PC-3 (cell line): ENCODE measurements around the gene SMOC2. TPM values are rescaled to one million over a fixed set of nuclear protein-coding genes. Genes with fewer than 3 reads are reported as not detected.

Source experiments
- ATAC-seq: fragments of 200-7000 bp; cut with Tn5 transposase; 2 replicates; pipeline ENCODE4 v1.9.1; 2020; ENCODE audit warnings: mild to moderate bottlenecking, moderate library complexity
- BruUV-seq: library from RNA; stranded (reverse); fragments of 400-500 nt; replicated peaks from 2 replicates; lab custom pipeline; 2021; lab: Mats Ljungman, UMichigan
- CTCF ChIA-PET: fragments of 300-600 bp; sonication (Branson Sonifier 250); formaldehyde crosslinking; loops from one replicate; lab custom pipeline; 2022; ENCODE audit warnings: antibody characterized with exemption; lab: Charles Lee
- POLR2A ChIA-PET: fragments of 300-600 bp; sonication (Branson Sonifier 250); formaldehyde crosslinking; loops from one replicate; lab custom pipeline; 2022; ENCODE audit warnings: antibody characterized with exemption; ENCODE audit not compliant: unreplicated experiment; lab: Charles Lee
- DNase-seq: peaks from one replicate; pipeline ENCODE4 v3.0.0-alpha.2; 2015
- H2AFZ ChIP-seq: fragments of 300-600 bp; sonication (generic); 2 replicates; pipeline ENCODE4 v1.6.0; 2016; ENCODE audit warnings: antibody characterized with exemption, low read length
- H3F3A ChIP-seq: fragments of 300-600 bp; sonication (generic); one replicate; pipeline ENCODE4 v1.6.0; 2017; ENCODE audit warnings: antibody characterized with exemption, low read length, control low read depth, mild to moderate bottlenecking; ENCODE audit not compliant: unreplicated experiment
- H3K27ac ChIP-seq: fragments of 300-600 bp; sonication (generic); 2 replicates; pipeline ENCODE4 v1.5.1; 2016; ENCODE audit warnings: mild to moderate bottlenecking, low read length
- H3K27me3 ChIP-seq: fragments of 300-600 bp; sonication (generic); 2 replicates; pipeline ENCODE4 v1.6.1; 2016; ENCODE audit warnings: low read length, mixed read lengths
- H3K36me3 ChIP-seq: fragments of 300-600 bp; sonication (generic); 2 replicates; pipeline ENCODE4 v1.6.1; 2016; ENCODE audit warnings: low read depth, mixed run types, low read length, mixed read lengths
- H3K4me1 ChIP-seq: fragments of 300-600 bp; sonication (generic); 2 replicates; pipeline ENCODE4 v1.5.1; 2016; ENCODE audit warnings: low read length; ENCODE audit not compliant: insufficient read depth
- H3K4me2 ChIP-seq: fragments of 300-600 bp; sonication (generic); 2 replicates; pipeline ENCODE4 v1.6.0; 2016; ENCODE audit warnings: low read length
- H3K4me3 ChIP-seq: fragments of 300-600 bp; sonication (generic); 2 replicates; pipeline ENCODE4 v1.5.1; 2016; ENCODE audit warnings: mild to moderate bottlenecking, low read length, mixed read lengths
- H3K79me2 ChIP-seq: fragments of 300-600 bp; sonication (generic); 2 replicates; pipeline ENCODE4 v1.6.1; 2017; ENCODE audit warnings: low read length, mixed read lengths
- H3K9ac ChIP-seq: fragments of 300-600 bp; sonication (generic); 2 replicates; pipeline ENCODE4 v1.6.0; 2016; ENCODE audit warnings: mild to moderate bottlenecking, low read length
- H3K9me2 ChIP-seq: fragments of 300-600 bp; sonication (generic); replicated peaks from 2 replicates; pipeline ENCODE4 v1.6.1; 2016; ENCODE audit warnings: mixed run types, low read length, mixed read lengths
- H3K9me3 ChIP-seq: fragments of 300-600 bp; sonication (generic); 2 replicates; pipeline ENCODE4 v1.6.1; 2016; ENCODE audit warnings: low read length, mixed read lengths
- H4K20me1 ChIP-seq: fragments of 300-600 bp; sonication (generic); 2 replicates; pipeline ENCODE4 v1.6.1; 2016; ENCODE audit warnings: low read length, mixed read lengths
- EZH2 ChIP-seq: fragments of 300-600 bp; sonication (generic); IDR thresholded peaks from one replicate; pipeline ENCODE4 v1.6.1; 2017; ENCODE audit warnings: antibody characterized with exemption, mild to moderate bottlenecking, low read length; ENCODE audit not compliant: unreplicated experiment
- EZH2phosphoT487 ChIP-seq: fragments of 300-600 bp; sonication (generic); IDR thresholded peaks from 2 replicates; pipeline ENCODE4 v1.6.1; 2018; ENCODE audit warnings: mild to moderate bottlenecking, antibody characterized with exemption, low read length, borderline replicate concordance
- intact Hi-C: fragments of 100-400 bp; cut with micrococcal nuclease; formaldehyde crosslinking; loops from 2 replicates; pipeline ENCODE4 v1.9.0; 2023
- total RNA-seq: library from RNA; depleted of rRNA; stranded (reverse); fragments of >200 nt; gene quantifications from 2 replicates; pipeline ENCODE4 v1.2.3, GENCODE V29; 2014
- TF ChIP-seq, protein P1 (sequence below): fragments of 300-600 bp; sonication (generic); conservative IDR thresholded peaks from 2 replicates; pipeline ENCODE4 v1.5.1; 2017; ENCODE audit warnings: antibody characterized with exemption, low read depth, mild to moderate bottlenecking, low read length

SMOC2 gene
- total RNA-seq, 1 experiment from 2014 or later: not detected

DNA sequence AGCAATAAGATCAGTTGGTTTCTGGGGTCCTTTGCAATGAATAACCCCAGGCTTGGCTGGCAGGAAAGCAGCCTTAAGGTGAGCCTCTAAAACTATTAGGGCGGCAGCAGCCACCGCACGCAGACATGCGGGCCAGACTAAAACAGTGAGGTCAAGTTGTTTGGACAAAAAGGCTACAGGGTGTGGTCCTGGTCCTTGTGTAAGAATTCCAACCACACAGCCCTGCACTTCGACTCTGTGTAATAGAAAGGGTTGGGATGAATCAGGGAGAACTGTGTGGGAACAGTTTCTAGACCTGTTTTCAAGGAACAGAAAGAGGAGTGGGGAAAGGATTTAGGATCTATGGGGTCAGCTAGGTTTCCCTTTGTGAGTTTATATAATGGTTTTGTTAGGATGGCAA, 237.6 kb downstream of the SMOC2 start:
- Histone ChIP-seq H3K27me3 (peaks cover 8% of the 10 kb centered on the region; the same call in 1 of the 2 replicates), H3K4me2 (no peak overlapping the region), H3K9me2 (no peaks in the 10 kb centered on the region), H3F3A (no peaks in the 10 kb centered on the region), H3K9me3 (no peaks in the 10 kb centered on the region), H3K9ac (no peak overlapping the region), H3K4me3 (no peak overlapping the region), H4K20me1 (no peaks in the 10 kb centered on the region), H3K36me3 (no peaks in the 10 kb centered on the region), H3K79me2 (no peaks in the 10 kb centered on the region), H3K27ac (no peak overlapping the region), H2AFZ (no peak overlapping the region), H3K4me1 (no peaks in the 10 kb centered on the region)
- intact Hi-C loops: no loop called here
- ChIA-PET CTCF (no interaction called here), POLR2A (no interaction called here)
- no peak for ATAC-seq
- BruUV-seq: no TSS peak
- no peak for DNase-seq
- TF ChIP-seq EZH2 (no peak), EZH2phosphoT487 (no peak)
- TF ChIP-seq, protein P1, sequence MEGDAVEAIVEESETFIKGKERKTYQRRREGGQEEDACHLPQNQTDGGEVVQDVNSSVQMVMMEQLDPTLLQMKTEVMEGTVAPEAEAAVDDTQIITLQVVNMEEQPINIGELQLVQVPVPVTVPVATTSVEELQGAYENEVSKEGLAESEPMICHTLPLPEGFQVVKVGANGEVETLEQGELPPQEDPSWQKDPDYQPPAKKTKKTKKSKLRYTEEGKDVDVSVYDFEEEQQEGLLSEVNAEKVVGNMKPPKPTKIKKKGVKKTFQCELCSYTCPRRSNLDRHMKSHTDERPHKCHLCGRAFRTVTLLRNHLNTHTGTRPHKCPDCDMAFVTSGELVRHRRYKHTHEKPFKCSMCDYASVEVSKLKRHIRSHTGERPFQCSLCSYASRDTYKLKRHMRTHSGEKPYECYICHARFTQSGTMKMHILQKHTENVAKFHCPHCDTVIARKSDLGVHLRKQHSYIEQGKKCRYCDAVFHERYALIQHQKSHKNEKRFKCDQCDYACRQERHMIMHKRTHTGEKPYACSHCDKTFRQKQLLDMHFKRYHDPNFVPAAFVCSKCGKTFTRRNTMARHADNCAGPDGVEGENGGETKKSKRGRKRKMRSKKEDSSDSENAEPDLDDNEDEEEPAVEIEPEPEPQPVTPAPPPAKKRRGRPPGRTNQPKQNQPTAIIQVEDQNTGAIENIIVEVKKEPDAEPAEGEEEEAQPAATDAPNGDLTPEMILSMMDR: no peak

DNA sequence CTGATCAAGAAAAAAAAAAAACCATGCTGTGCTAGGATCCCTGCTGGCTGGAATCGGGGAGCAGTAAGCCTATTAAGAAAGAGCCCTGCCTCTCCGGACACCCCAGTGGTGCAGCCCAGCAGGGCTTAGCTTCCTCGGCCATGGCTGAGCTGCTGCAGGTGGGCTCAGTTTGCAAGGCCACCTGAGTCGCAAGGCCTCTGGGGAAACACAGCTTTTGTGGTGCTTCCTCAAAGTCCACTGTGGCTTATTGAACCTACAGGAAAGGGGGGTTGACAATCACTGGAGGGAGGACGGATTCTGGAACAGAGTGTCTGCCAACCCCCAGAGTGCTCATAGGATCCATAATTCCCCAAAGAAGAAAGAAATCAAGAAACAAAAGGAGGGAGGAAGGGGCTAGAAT, 240.8 kb downstream of the SMOC2 start:
- CTCF ChIA-PET: no interaction called here

DNA sequence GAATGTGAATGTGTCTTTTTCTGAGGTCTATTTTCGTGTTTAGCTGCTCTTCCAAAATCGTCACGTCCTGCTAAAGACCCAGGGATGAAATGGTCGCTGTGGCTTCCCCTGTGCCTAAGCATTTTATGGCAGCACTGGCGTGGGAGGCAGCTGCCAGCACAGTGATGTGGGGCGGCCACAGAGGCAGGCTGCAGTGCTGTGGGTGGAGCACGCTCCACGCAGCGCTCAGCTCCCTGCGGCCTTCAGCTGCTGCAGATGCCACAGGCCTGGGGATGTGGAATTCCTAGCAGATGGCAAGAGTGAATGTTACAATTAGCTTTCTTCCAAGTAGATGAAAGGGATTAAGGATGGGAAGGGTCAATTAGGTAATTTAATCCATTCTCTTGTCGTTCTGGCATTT, 242.6 kb downstream of the SMOC2 start:
- ChIA-PET POLR2A (no interaction called here), CTCF (no interaction called here)
- TF ChIP-seq, protein P1: no peak
- TF ChIP-seq EZH2phosphoT487 (no peak), EZH2 (no peak)
- no peak for DNase-seq
- H4K20me1 ChIP-seq: no peaks in the 10 kb centered on the region
- no peaks in the 10 kb centered on the region for H3K9me3 ChIP-seq
- H3K79me2 ChIP-seq: no peaks in the 10 kb centered on the region
- peaks cover 29% of the 10 kb centered on the region; the same call in 1 of the 2 replicates for H3K27me3 ChIP-seq
- H3K4me3 ChIP-seq: no peak overlapping the region
- H3K4me1 ChIP-seq: no peaks in the 10 kb centered on the region
- H3K27ac ChIP-seq: no peak overlapping the region
- no peak overlapping the region for H3K4me2 ChIP-seq
- no peaks in the 10 kb centered on the region for H3K9me2 ChIP-seq
- BruUV-seq: no TSS peak
- no peaks in the 10 kb centered on the region for H3F3A ChIP-seq
- ATAC-seq: no peak
- no peak overlapping the region for H3K9ac ChIP-seq
- no peak overlapping the region for H2AFZ ChIP-seq
- no peaks in the 10 kb centered on the region for H3K36me3 ChIP-seq
- intact Hi-C loops: no loop called here

More for the DNA sequence above, 240.8 kb downstream of the SMOC2 start:
- no peak for DNase-seq
- intact Hi-C loops: no loop called here
- Histone ChIP-seq H3K9me2 (no peaks in the 10 kb centered on the region), H3K4me3 (no peak overlapping the region), H3F3A (no peaks in the 10 kb centered on the region), H4K20me1 (no peaks in the 10 kb centered on the region), H3K27ac (no peak overlapping the region), H2AFZ (no peak overlapping the region), H3K9me3 (no peaks in the 10 kb centered on the region), H3K4me2 (no peak overlapping the region), H3K79me2 (no peaks in the 10 kb centered on the region), H3K4me1 (no peaks in the 10 kb centered on the region), H3K27me3 (peaks cover 29% of the 10 kb centered on the region; the same call in 1 of the 2 replicates), H3K36me3 (no peaks in the 10 kb centered on the region), H3K9ac (no peak overlapping the region)
- TF ChIP-seq, protein P1: no peak
- no peak for TF ChIP-seq EZH2phosphoT487
- no peak for TF ChIP-seq EZH2
- no peak for ATAC-seq
- POLR2A ChIA-PET: no interaction called here
- BruUV-seq: no TSS peak
